ENCODE results near the gene SNAP91.
"Not testable (repeated sequence)": the region's sequence is repeated elsewhere in the genome, so short reads cannot be mapped to it uniquely, and the experiment has no call there.

SNAP91 gene

GRCh38 chr6:83629908-83630307 lies 79.0 kb downstream of the SNAP91 start:
- not testable (repeated sequence) for DNase-seq

GRCh38 chr6:83615025-83615999 lies 93.6 kb downstream of the SNAP91 start:
- peak; percentile 79 for DNase-seq

GRCh38 chr6:83613378-83613777 lies 95.5 kb downstream of the SNAP91 start:
- DNase-seq: no peak

- DNase-seq: peak; percentile 95
These were observed 99.7 kb downstream of the SNAP91 start for GRCh38 chr6:83609248-83609647.

GRCh38 chr6:83605517-83605916 lies 103.4 kb downstream of the SNAP91 start:
- no peak for DNase-seq

GRCh38 chr6:83603551-83603950 lies 105.3 kb downstream of the SNAP91 start:
- DNase-seq: no peak

GRCh38 chr6:83601119-83601518 lies 107.8 kb downstream of the SNAP91 start:
- no peak for DNase-seq

- no peak for DNase-seq
These were observed 108.4 kb downstream of the SNAP91 start for GRCh38 chr6:83600459-83600858.

- peak; percentile 23 for DNase-seq
These were observed 111.4 kb downstream of the SNAP91 start for GRCh38 chr6:83597511-83597910.

GRCh38 chr6:83597051-83597450 lies 111.8 kb downstream of the SNAP91 start:
- peak; percentile 47 for DNase-seq

GRCh38 chr6:83594941-83595340 lies 114.0 kb downstream of the SNAP91 start:
- DNase-seq: no peak

- DNase-seq: no peak
These were observed 115.5 kb downstream of the SNAP91 start for GRCh38 chr6:83593395-83593785.

- DNase-seq: peak; percentile 31
These were observed 116.0 kb downstream of the SNAP91 start for GRCh38 chr6:83592770-83593394.

GRCh38 chr6:83590416-83590815 lies 118.5 kb downstream of the SNAP91 start:
- DNase-seq: no peak

GRCh38 chr6:83589076-83589475 lies 119.8 kb downstream of the SNAP91 start:
- no peak for DNase-seq

GRCh38 chr6:83578057-83578456 lies 130.8 kb downstream of the SNAP91 start:
- DNase-seq: no peak

- no peak for DNase-seq
These were observed 134.1 kb downstream of the SNAP91 start for GRCh38 chr6:83574783-83575182.

- not testable (repeated sequence) for DNase-seq
These were observed 137.2 kb downstream of the SNAP91 start for GRCh38 chr6:83571663-83572185.

- DNase-seq: no peak
These were observed 149.9 kb downstream of the SNAP91 start for GRCh38 chr6:83558975-83559374.

- no peak for DNase-seq
These were observed 152.0 kb downstream of the SNAP91 start for GRCh38 chr6:83556871-83557270.

- DNase-seq: not testable (repeated sequence)
These were observed 157.2 kb downstream of the SNAP91 start for GRCh38 chr6:83551748-83552147.

- not testable (repeated sequence) for DNase-seq
These were observed 158.4 kb downstream of the SNAP91 start for GRCh38 chr6:83550482-83550881.

GRCh38 chr6:83546636-83547035 lies 162.3 kb downstream of the SNAP91 start:
- no peak for DNase-seq

GRCh38 chr6:83539678-83540077 lies 169.2 kb downstream of the SNAP91 start:
- DNase-seq: no peak
